B cell (primary cell): Measurements from ENCODE around the gene HS2ST1. TPM values are rescaled to one million over a fixed set of nuclear protein-coding genes. Genes with fewer than 3 reads are reported as not detected.

Experiments used
- ATAC-seq: fragments of 200-7000 bp; cut with Tn5 transposase; one replicate; pipeline ENCODE4 v1.10.0; 2021; ENCODE audit warnings: low read depth, mild to moderate bottlenecking, moderate number of reproducible peaks, moderate library complexity
- CTCF ChIA-PET: fragments of 350-600 bp; sonication (Branson Sonifier 250); formaldehyde crosslinking; loops from one replicate; lab custom pipeline; 2021; ENCODE audit warnings: antibody characterized with exemption, inconsistent platforms; lab: Charles Lee
- POLR2A ChIA-PET: fragments of 350-600 bp; sonication (Branson Sonifier 250); formaldehyde crosslinking; loops from one replicate; lab custom pipeline; 2021; ENCODE audit warnings: antibody characterized with exemption; lab: Charles Lee
- DNase-seq: peaks from one replicate; pipeline ENCODE4 v3.0.0; 2013
- H2AFZ ChIP-seq: 2 replicates; pipeline ENCODE4 v1.6.1; 2012; ENCODE audit warnings: mild to moderate bottlenecking, low read depth, low read length; ENCODE audit not compliant: insufficient read depth, poor library complexity, severe bottlenecking
- H3K27ac ChIP-seq, 2 donors: 1 replicate in 1 of 2; 2 replicates in 1 of 2; pipeline ENCODE4 v1.5.1; 2012 to 2013; ENCODE audit warnings: low read length in 2 of 2, mild to moderate bottlenecking in 2 of 2, moderate library complexity in 1 of 2
- H3K27me3 ChIP-seq, 4 experiments: fragments of 200-600 bp in 1 of 4; sonication (generic) in 1 of 4; replicated peaks in 1 of 4; 1 replicate in 2 of 4; 2 replicates in 2 of 4; pipeline versions ENCODE4 v1.6.1 to v1.7.0; 2013 to 2016; ENCODE audit warnings: low read length in 3 of 4, mild to moderate bottlenecking in 2 of 4, mixed read lengths in 1 of 4, moderate library complexity in 1 of 4; ENCODE audit not compliant: insufficient read depth in 4 of 4, control insufficient read depth in 3 of 4; ENCODE audit errors: control extremely low read depth in 1 of 4
- H3K36me3 ChIP-seq, 2 experiments: replicated peaks in 1 of 2; 1 replicate in 1 of 2; 2 replicates in 1 of 2; pipeline versions ENCODE4 v1.6.1 to v1.7.1; 2013; ENCODE audit warnings: low read length in 1 of 2; ENCODE audit not compliant: insufficient read depth in 2 of 2, control insufficient read depth in 1 of 2; ENCODE audit errors: control extremely low read depth in 1 of 2, extremely low read depth in 1 of 2
- H3K4me1 ChIP-seq, 2 donors: fragments of 200-600 bp in 1 of 2; sonication (generic) in 1 of 2; 1 replicate in 1 of 2; 2 replicates in 1 of 2; pipeline versions ENCODE4 v1.5.1 to v1.6.1; 2013 to 2017; ENCODE audit warnings: low read length in 2 of 2; ENCODE audit not compliant: control insufficient read depth in 2 of 2, insufficient read depth in 2 of 2
- H3K4me2 ChIP-seq: replicated peaks from 2 replicates; pipeline ENCODE3; 2012; ENCODE audit warnings: mild to moderate bottlenecking, low read depth, low read length; ENCODE audit not compliant: poor library complexity, severe bottlenecking
- H3K4me3 ChIP-seq, 5 experiments: fragments of 200-600 bp in 1 of 5; sonication (generic) in 1 of 5; 1 replicate in 3 of 5; 2 replicates in 2 of 5; pipeline versions ENCODE4 v1.5.1 to v1.7.0; 2011 to 2016; ENCODE audit warnings: low read length in 4 of 5, mild to moderate bottlenecking in 4 of 5, low read depth in 2 of 5, control low read depth in 1 of 5, moderate library complexity in 1 of 5; ENCODE audit not compliant: insufficient read depth in 1 of 5; ENCODE audit errors: control extremely low read depth in 1 of 5, extremely low read depth in 1 of 5
- H3K79me2 ChIP-seq: fragments of 200-600 bp; sonication (generic); one replicate; pipeline ENCODE4 v1.6.0; 2016; ENCODE audit warnings: low read length; ENCODE audit not compliant: control insufficient read depth, insufficient read depth
- H3K9ac ChIP-seq: fragments of 200-600 bp; sonication (generic); 2 replicates; pipeline ENCODE4 v1.6.1; 2017; ENCODE audit warnings: mild to moderate bottlenecking, low read length, moderate library complexity
- H3K9me3 ChIP-seq, 3 donors: one replicate each; pipeline versions ENCODE4 v1.6.1 to v1.7.1; 2013; ENCODE audit warnings: low read length in 2 of 3; ENCODE audit not compliant: control insufficient read depth in 2 of 3, insufficient read depth in 1 of 3; ENCODE audit errors: control extremely low read depth in 1 of 3
- H4K20me1 ChIP-seq: 2 replicates; pipeline ENCODE4 v1.6.0; 2012; ENCODE audit warnings: mild to moderate bottlenecking, low read length; ENCODE audit not compliant: insufficient read depth, control insufficient read depth, poor library complexity, severe bottlenecking
- H3K27ac Mint-ChIP-seq: one replicate; pipeline ENCODE4 v1.8.0; 2021; ENCODE audit warnings: mixed read lengths
- H3K27me3 Mint-ChIP-seq: one replicate; pipeline ENCODE4 v1.8.0; 2021; ENCODE audit warnings: mixed read lengths
- H3K4me1 Mint-ChIP-seq: one replicate; pipeline ENCODE4 v1.8.0; 2021; ENCODE audit warnings: mixed read lengths
- H3K4me3 Mint-ChIP-seq: one replicate; pipeline ENCODE4 v1.8.0; 2021; ENCODE audit warnings: mixed read lengths
- H3K9me3 Mint-ChIP-seq: one replicate; pipeline ENCODE4 v1.8.0; 2022; ENCODE audit warnings: mixed read lengths; ENCODE audit not compliant: insufficient read depth
- EZH2 ChIP-seq: IDR thresholded peaks from 2 replicates; pipeline ENCODE4 v1.6.1; 2012; ENCODE audit warnings: borderline replicate concordance, low read depth, mild to moderate bottlenecking, moderate library complexity, low read length; ENCODE audit not compliant: insufficient read depth, poor library complexity, severe bottlenecking
- WGBS: methylation state at CpG from one replicate; pipeline ENCODE4 v1.1.5; 2013; ENCODE audit warnings: missing lambda C conversion rate; ENCODE audit not compliant: insufficient coverage; 5-methylcytosine and 5-hydroxymethylcytosine counted together
- intact Hi-C: fragments of 100-400 bp; cut with micrococcal nuclease; formaldehyde crosslinking; loops from one replicate; pipeline ENCODE4 v1.10.0; 2022
- polyA plus RNA-seq: library from polyadenylated mRNA; depleted of rRNA; stranded (reverse); fragments of >200 nt; gene quantifications from 2 replicates; pipeline ENCODE4 v1.2.3, GENCODE V29; 2012
- total RNA-seq, 2 donors: library from RNA; stranded (reverse); fragments of 120-200 nt in 1 of 2; gene quantifications; 1 replicate in 1 of 2; 2 replicates in 1 of 2; pipeline versions ENCODE4 v1.2.3 to v1.2.4, GENCODE V29; 2013 to 2022
- TF ChIP-seq, protein P1 (sequence below): fragments of 200-600 bp; IDR thresholded peaks from one replicate; pipeline ENCODE4 v1.8.0; 2022; ENCODE audit warnings: antibody characterized with exemption, mild to moderate bottlenecking

Gene HS2ST1
- total and polyA plus RNA-seq, 2 donors (not counting 1 experiment from before 2014, with no cell fraction given), result 3.0 to 16.9 TPM

DNA sequence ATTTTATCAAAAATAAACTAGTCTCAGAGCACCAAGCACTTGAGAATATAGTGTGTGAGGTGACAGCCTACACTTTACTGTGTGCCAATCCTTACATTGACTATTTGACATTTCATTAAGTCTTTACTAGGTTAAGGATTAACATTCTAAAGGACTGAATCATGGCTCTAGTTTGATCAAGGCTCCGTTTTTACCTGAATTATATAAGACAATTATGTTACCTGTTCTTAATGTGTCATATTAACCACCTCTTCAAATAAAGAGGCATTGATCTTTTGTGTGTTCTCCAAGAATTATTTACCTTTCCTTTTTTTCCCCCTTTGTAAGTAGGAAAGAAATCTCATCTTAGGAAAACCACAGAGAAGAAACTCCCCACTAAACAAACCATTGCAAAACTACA is 189.7 kb downstream of the HS2ST1 start:
- Mint-ChIP-seq H3K4me1 (peaks cover 16% of the 10 kb centered on the region), H3K9me3 (peaks cover 6% of the 10 kb centered on the region), H3K27ac (no peak overlapping the region), H3K27me3 (no peaks in the 10 kb centered on the region), H3K4me3 (no peak overlapping the region)
- Histone ChIP-seq H3K9ac (no peak overlapping the region), H3K4me3 (no peak overlapping the region), H3K4me1 (peaks cover 0 to 3% of the 10 kb centered on the region in 2 donors), H3K79me2 (no peaks in the 10 kb centered on the region), H4K20me1 (no peaks in the 10 kb centered on the region), H3K27ac (no peak overlapping the region), H3K36me3 (peaks cover 0 to 3% of the 10 kb centered on the region in 2 experiments), H2AFZ (no peak overlapping the region), H3K9me3 (peaks cover 0 to 13% (median 7%) of the 10 kb centered on the region in 3 donors), H3K4me2 (no peak overlapping the region), H3K27me3 (no peaks in the 10 kb centered on the region)
- ChIA-PET POLR2A (no interaction called here), CTCF (no interaction called here)
- DNase-seq (no peak), ATAC-seq (no peak)
- WGBS, result no CpG with 5 or more reads among the region's 1 CpG
- no peak for TF ChIP-seq EZH2
- TF ChIP-seq, protein P1, sequence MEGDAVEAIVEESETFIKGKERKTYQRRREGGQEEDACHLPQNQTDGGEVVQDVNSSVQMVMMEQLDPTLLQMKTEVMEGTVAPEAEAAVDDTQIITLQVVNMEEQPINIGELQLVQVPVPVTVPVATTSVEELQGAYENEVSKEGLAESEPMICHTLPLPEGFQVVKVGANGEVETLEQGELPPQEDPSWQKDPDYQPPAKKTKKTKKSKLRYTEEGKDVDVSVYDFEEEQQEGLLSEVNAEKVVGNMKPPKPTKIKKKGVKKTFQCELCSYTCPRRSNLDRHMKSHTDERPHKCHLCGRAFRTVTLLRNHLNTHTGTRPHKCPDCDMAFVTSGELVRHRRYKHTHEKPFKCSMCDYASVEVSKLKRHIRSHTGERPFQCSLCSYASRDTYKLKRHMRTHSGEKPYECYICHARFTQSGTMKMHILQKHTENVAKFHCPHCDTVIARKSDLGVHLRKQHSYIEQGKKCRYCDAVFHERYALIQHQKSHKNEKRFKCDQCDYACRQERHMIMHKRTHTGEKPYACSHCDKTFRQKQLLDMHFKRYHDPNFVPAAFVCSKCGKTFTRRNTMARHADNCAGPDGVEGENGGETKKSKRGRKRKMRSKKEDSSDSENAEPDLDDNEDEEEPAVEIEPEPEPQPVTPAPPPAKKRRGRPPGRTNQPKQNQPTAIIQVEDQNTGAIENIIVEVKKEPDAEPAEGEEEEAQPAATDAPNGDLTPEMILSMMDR, result no peak
- intact Hi-C loops, result no loop called here

DNA sequence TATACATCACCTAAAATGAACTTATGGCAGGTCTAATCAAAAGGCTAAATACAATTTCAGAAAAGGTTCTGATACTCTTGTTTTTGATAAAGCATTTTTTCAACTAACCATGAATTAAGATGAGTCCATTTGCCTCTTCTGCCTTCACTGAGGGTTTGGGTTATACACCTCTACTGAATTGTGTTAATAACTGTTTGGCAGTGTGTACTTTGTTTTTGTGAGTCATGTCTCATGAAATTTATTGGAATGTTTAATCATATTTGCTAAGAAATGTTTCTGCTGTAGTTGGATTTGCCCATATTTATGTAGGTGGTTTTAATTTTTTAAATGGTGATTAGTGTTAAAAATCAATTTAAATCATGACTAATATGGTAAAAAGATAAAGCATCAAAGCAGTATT is 190.5 kb downstream of the HS2ST1 start:
- H3K79me2 ChIP-seq, result no peaks in the 10 kb centered on the region
- POLR2A ChIA-PET, result no interaction called here
- peaks cover 6% of the 10 kb centered on the region for H3K9me3 Mint-ChIP-seq
- no peak overlapping the region for H3K4me2 ChIP-seq
- no peaks in the 10 kb centered on the region for H3K27me3 Mint-ChIP-seq
- ATAC-seq (no peak), DNase-seq (no peak)
- intact Hi-C loops, result no loop called here
- H3K27me3 ChIP-seq, result no peaks in the 10 kb centered on the region
- no peak overlapping the region for H3K9ac ChIP-seq
- peaks cover 0 to 3% of the 10 kb centered on the region in 2 experiments for H3K36me3 ChIP-seq
- no peak overlapping the region for H3K27ac Mint-ChIP-seq
- TF ChIP-seq EZH2, result no peak
- TF ChIP-seq, protein P1, result no peak
- no peak overlapping the region for H2AFZ ChIP-seq
- peaks cover 0 to 3% of the 10 kb centered on the region in 2 donors for H3K4me1 ChIP-seq
- peaks cover 0 to 9% (median 6%) of the 10 kb centered on the region in 3 donors for H3K9me3 ChIP-seq
- H3K4me3 ChIP-seq, result no peak overlapping the region
- no peak overlapping the region for H3K4me3 Mint-ChIP-seq
- CTCF ChIA-PET, result no interaction called here
- H3K27ac ChIP-seq, result no peak overlapping the region
- peaks cover 16% of the 10 kb centered on the region for H3K4me1 Mint-ChIP-seq
- H4K20me1 ChIP-seq, result no peaks in the 10 kb centered on the region
